K562 (cell line): ENCODE data around the gene PSMG3. TPM values are rescaled to one million over a fixed set of nuclear protein-coding genes. Genes with fewer than 3 reads are reported as not detected.
A peak's percentile ranks its signal among the peaks of the same experiment; 100 is the strongest.

ENCODE experiments used
- BHLHE40 ChIP-seq: IDR thresholded peaks from 2 replicates; pipeline ENCODE4 v1.6.1; 2011; ENCODE audit warnings: low read length, improper control_type of control experiment
- CBX5 ChIP-seq: IDR thresholded peaks from 2 replicates; pipeline ENCODE4 v1.6.1; 2014; ENCODE audit warnings: low read depth, borderline replicate concordance
- ETV5 ChIP-seq: sonication (generic); formaldehyde crosslinking; IDR thresholded peaks from 2 replicates; pipeline ENCODE4 v1.4.0; 2020; ENCODE audit warnings: low read depth, mild to moderate bottlenecking, missing genetic modification reagents
- HIVEP1 ChIP-seq: fragments of 250-450 bp; sonication (Bioruptor Pico); IDR thresholded peaks from 2 replicates; pipeline ENCODE4 v1.4.0; 2020; ENCODE audit warnings: mild to moderate bottlenecking
- HSF4 ChIP-seq: fragments of 250-450 bp; sonication (Bioruptor Pico); IDR thresholded peaks from 2 replicates; pipeline ENCODE4 v2.1.2; 2022; ENCODE audit warnings: mild to moderate bottlenecking, moderate library complexity, borderline replicate concordance
- MTA2 ChIP-seq: fragments of 450-650 bp; IDR thresholded peaks from 2 replicates; pipeline ENCODE4 v1.6.1; 2016; ENCODE audit warnings: low read depth
- MYC ChIP-seq, 2 experiments: fragments of 250-450 bp in 1 of 2; sonication (Bioruptor Pico) in 1 of 2; IDR thresholded peaks; 2 replicates each; pipeline versions ENCODE4 v1.5.1 to v1.6.1; 2012 to 2021; ENCODE audit warnings: low read depth in 2 of 2, borderline replicate concordance in 1 of 2, improper control_type of control experiment in 1 of 2, low read length in 1 of 2, mild to moderate bottlenecking in 1 of 2, moderate library complexity in 1 of 2
- ZFP36 ChIP-seq: fragments of 150-350 bp; IDR thresholded peaks from 2 replicates; pipeline ENCODE4 v1.6.1; 2018; ENCODE audit warnings: low read length, low read depth; ENCODE audit not compliant: partially characterized antibody
- ZNF239 ChIP-seq: fragments of 250-450 bp; sonication (Bioruptor Pico); IDR thresholded peaks from 2 replicates; pipeline ENCODE4 v1.4.0; 2020; ENCODE audit warnings: mild to moderate bottlenecking
- ZNF583 ChIP-seq: fragments of 250-450 bp; sonication (Bioruptor Pico); IDR thresholded peaks from 2 replicates; pipeline ENCODE4 v1.4.0; 2020
- polyA plus RNA-seq, 8 experiments: library from polyadenylated mRNA; depleted of rRNA in 4 of 8; stranded (reverse) in 5 of 8; unstranded in 3 of 8; fragments of >200 nt; fragmentation: Nextera tagmentation in 2 of 8; fragmentation: Illumina TruSeq in 1 of 8; extraction: Ambion mirVana in 2 of 8; extraction: Trizol in 1 of 8; gene quantifications; 2 replicates each; pipeline versions ENCODE4 v1.2.1 to v1.2.3, GENCODE V29; 2011 to 2014; ENCODE audit warnings: inconsistent platforms in 1 of 8, missing spikeins in 1 of 8
- total RNA-seq, 7 experiments: library from RNA; depleted of rRNA in 6 of 7; stranded (reverse); fragments of >200 nt in 6 of 7; fragmentation: Illumina TruSeq in 2 of 7; extraction: Trizol in 2 of 7; gene quantifications; 2 replicates each; pipeline versions ENCODE4 v1.2.1 to v1.2.3, GENCODE V29; 2011 to 2021; ENCODE audit warnings: low replicate concordance in 1 of 7
- TF ChIP-seq, protein P1 (sequence below), 3 experiments: fragments of 200-800 bp in 1 of 3; sonication (Bioruptor generic) in 1 of 3; sonication (generic) in 1 of 3; formaldehyde crosslinking in 1 of 3; IDR thresholded peaks; 2 replicates each; pipeline versions ENCODE4 v1.6.1 to v1.8.0; 2016 to 2022; ENCODE audit warnings: mild to moderate bottlenecking in 2 of 3, missing compliant biosample characterization in 2 of 3, missing genetic modification characterization in 2 of 3, missing genetic modification reagents in 1 of 3
- TF ChIP-seq, protein P2 (sequence below): fragments of 450-650 bp; conservative IDR thresholded peaks from 2 replicates; pipeline ENCODE4 v1.6.1; 2016; ENCODE audit warnings: missing genetic modification characterization, low read depth, mild to moderate bottlenecking, missing compliant biosample characterization, moderate library complexity

The PSMG3 gene
- total and polyA plus RNA-seq, 9 of the 15 experiments (the other 6 are each of a cell fraction or from before 2014, with no cell fraction given), result 34.8 to 122 (median 80.1) TPM

DNA sequence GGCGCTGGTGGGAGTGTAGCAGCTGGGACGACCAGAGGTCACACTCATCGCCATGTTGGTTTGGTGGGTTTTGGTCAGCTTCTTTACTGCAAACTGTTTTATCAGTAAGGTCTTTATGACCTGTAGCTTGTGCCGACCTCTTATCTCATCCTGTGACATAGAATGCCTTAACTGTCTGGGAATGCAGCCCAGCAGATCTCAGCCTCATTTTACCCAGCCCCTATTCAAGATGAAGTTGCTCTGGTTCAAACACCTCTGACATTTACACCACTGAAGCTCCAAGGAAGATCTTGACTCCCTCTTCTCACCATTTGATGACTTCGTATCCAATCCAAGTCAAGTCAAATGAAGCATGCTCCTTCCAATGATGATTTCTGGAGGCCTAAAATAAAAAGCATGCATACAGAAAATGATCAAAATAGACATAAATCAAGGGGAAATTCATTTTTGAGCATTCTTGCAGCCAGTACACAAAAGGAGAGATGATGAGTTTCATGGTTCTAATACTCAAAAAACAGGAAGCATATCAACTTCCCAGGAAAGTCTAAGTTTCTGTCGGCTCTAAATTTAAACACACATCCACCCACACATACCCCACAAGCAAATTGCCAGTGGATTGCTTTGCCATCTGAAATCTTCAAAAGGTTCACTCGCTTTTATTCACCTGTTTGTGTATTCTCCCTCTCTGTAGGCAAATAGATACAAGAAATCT is 2.4 kb upstream of the PSMG3 start (continued):
- TF ChIP-seq MYC (IDR thresholded peaks at IDR 0.05; ENCODE audit: low read depth, low read length), result no peak
- TF ChIP-seq MYC (CRISPR knock-in tag; IDR thresholded peaks at IDR 0.05; ENCODE audit: borderline replicate concordance, low read depth), result no peak; the same call in 1 of the 2 replicates
- TF ChIP-seq HSF4 (CRISPR knock-in tag), result peak; percentile 88; the same call in 1 of the 2 replicates
- TF ChIP-seq HIVEP1 (CRISPR knock-in tag), result 0 out of 2 replicates have a peak, but pooled peaks have one; percentile 46
- peak; percentile 80 for TF ChIP-seq ZNF583 (CRISPR knock-in tag)
- peak; percentile 57 for TF ChIP-seq ZNF239
- TF ChIP-seq BHLHE40, result 0 out of 2 replicates have a peak, but pooled peaks have one; percentile 31
- TF ChIP-seq, protein P1, sequence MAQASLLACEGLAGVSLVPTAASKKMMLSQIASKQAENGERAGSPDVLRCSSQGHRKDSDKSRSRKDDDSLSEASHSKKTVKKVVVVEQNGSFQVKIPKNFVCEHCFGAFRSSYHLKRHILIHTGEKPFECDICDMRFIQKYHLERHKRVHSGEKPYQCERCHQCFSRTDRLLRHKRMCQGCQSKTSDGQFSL (CRISPR knock-in tag; IDR thresholded peaks at IDR 0.05), result no peak
- TF ChIP-seq, protein P1 (tag; IDR thresholded peaks at IDR 0.05), result 0 out of 4 replicates have a peak, but pooled peaks of 1 of the 2 experiments have one; percentile 62
- no peak for TF ChIP-seq CBX5
- peak; percentile 50 for TF ChIP-seq ZFP36
- no peak for TF ChIP-seq ETV5 (CRISPR knock-in tag)
- TF ChIP-seq, protein P2, sequence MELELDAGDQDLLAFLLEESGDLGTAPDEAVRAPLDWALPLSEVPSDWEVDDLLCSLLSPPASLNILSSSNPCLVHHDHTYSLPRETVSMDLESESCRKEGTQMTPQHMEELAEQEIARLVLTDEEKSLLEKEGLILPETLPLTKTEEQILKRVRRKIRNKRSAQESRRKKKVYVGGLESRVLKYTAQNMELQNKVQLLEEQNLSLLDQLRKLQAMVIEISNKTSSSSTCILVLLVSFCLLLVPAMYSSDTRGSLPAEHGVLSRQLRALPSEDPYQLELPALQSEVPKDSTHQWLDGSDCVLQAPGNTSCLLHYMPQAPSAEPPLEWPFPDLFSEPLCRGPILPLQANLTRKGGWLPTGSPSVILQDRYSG, result 0 out of 2 replicates have a peak, but pooled peaks have one; percentile 64
- no peak for TF ChIP-seq MTA2
